HepG2 (cell line): ENCODE results near the gene NEK9. TPM values are rescaled to one million over a fixed set of nuclear protein-coding genes. Genes with fewer than 3 reads are reported as not detected.

Source experiments
- ATRX ChIP-seq: sonication (generic); formaldehyde crosslinking; IDR thresholded peaks from 2 replicates; pipeline ENCODE4 v1.4.0; 2020; ENCODE audit warnings: missing genetic modification reagents, borderline replicate concordance
- GFI1 ChIP-seq: sonication (generic); formaldehyde crosslinking; IDR thresholded peaks from 2 replicates; pipeline ENCODE4 v1.5.0; 2020; ENCODE audit warnings: missing genetic modification reagents, mild to moderate bottlenecking, borderline replicate concordance
- KAT8 ChIP-seq: IDR thresholded peaks from 2 replicates; pipeline ENCODE4 v1.6.1; 2016; ENCODE audit warnings: missing genetic modification reagents, missing compliant biosample characterization
- RBM22 ChIP-seq: fragments of 200-400 bp; formaldehyde crosslinking; optimal IDR thresholded peaks from 2 replicates; pipeline ENCODE3; 2017; ENCODE audit warnings: mild to moderate bottlenecking, low read length, moderate library complexity
- RFX1 ChIP-seq: fragments of 450-650 bp; IDR thresholded peaks from 2 replicates; pipeline ENCODE4 v1.6.1; 2017
- ZNF333 ChIP-seq: sonication (generic); formaldehyde crosslinking; IDR thresholded peaks from 2 replicates; pipeline ENCODE4 v1.4.0; 2020; ENCODE audit warnings: mild to moderate bottlenecking, missing genetic modification reagents, borderline replicate concordance
- ZNF382 ChIP-seq: sonication (generic); formaldehyde crosslinking; IDR thresholded peaks from 2 replicates; pipeline ENCODE4 v1.5.0; 2020; ENCODE audit warnings: missing genetic modification reagents, mild to moderate bottlenecking, borderline replicate concordance
- ZNF619 ChIP-seq: sonication (generic); formaldehyde crosslinking; IDR thresholded peaks from 2 replicates; pipeline ENCODE4 v1.4.0; 2020; ENCODE audit warnings: mild to moderate bottlenecking, missing genetic modification reagents
- ZNF629 ChIP-seq: sonication (generic); formaldehyde crosslinking; conservative IDR thresholded peaks from 2 replicates; pipeline ENCODE4 v1.5.0; 2020; ENCODE audit warnings: missing genetic modification reagents
- ZNF703 ChIP-seq: sonication (generic); formaldehyde crosslinking; IDR thresholded peaks from 2 replicates; pipeline ENCODE4 v1.5.1; 2020; ENCODE audit warnings: missing genetic modification reagents, mild to moderate bottlenecking, moderate library complexity, borderline replicate concordance
- ZNF775 ChIP-seq: sonication (generic); formaldehyde crosslinking; IDR thresholded peaks from 2 replicates; pipeline ENCODE4 v1.4.0; 2020; ENCODE audit warnings: missing genetic modification reagents, mild to moderate bottlenecking, moderate library complexity, borderline replicate concordance
- ZNF776 ChIP-seq: sonication (generic); formaldehyde crosslinking; IDR thresholded peaks from 2 replicates; pipeline ENCODE4 v1.4.0; 2020; ENCODE audit warnings: mild to moderate bottlenecking, missing genetic modification reagents
- ZSCAN29 ChIP-seq: sonication (generic); formaldehyde crosslinking; conservative IDR thresholded peaks from 2 replicates; pipeline ENCODE4 v1.4.0; 2020; ENCODE audit warnings: mild to moderate bottlenecking, missing genetic modification reagents
- ZZZ3 ChIP-seq: sonication (generic); formaldehyde crosslinking; IDR thresholded peaks from 2 replicates; pipeline ENCODE4 v1.4.0; 2020; ENCODE audit warnings: missing genetic modification reagents, mild to moderate bottlenecking, borderline replicate concordance
- polyA plus RNA-seq, 8 experiments: library from polyadenylated mRNA; depleted of rRNA in 3 of 8; stranded (reverse) in 7 of 8; unstranded in 1 of 8; fragments of >200 nt; fragmentation: Illumina TruSeq in 4 of 8; extraction: Trizol in 4 of 8; gene quantifications; 2 replicates each; pipeline versions ENCODE4 v1.2.1 to v1.2.3, GENCODE V29; 2011 to 2016; ENCODE audit warnings: low read depth in 4 of 8, missing spikeins in 1 of 8, mixed read lengths in 1 of 8; ENCODE audit not compliant: insufficient read depth in 1 of 8
- total RNA-seq, 5 experiments: library from RNA; depleted of rRNA; stranded (reverse); fragments of >200 nt; fragmentation: Illumina TruSeq; extraction: Trizol; gene quantifications; 2 replicates each; pipeline ENCODE4 v1.2.3, GENCODE V29; 2016; ENCODE audit warnings: low read depth in 1 of 5
- TF ChIP-seq, protein P1 (sequence below): IDR thresholded peaks from 2 replicates; pipeline ENCODE4 v1.6.1; 2016; ENCODE audit warnings: low read depth, control low read depth
- TF ChIP-seq, protein P2 (sequence below): sonication (generic); formaldehyde crosslinking; IDR thresholded peaks from 2 replicates; pipeline ENCODE4 v1.4.0; 2020; ENCODE audit warnings: missing genetic modification reagents
- TF ChIP-seq, protein P3 (sequence below): sonication (generic); formaldehyde crosslinking; IDR thresholded peaks from 2 replicates; pipeline ENCODE4 v1.4.0; 2020; ENCODE audit warnings: missing genetic modification reagents
- TF ChIP-seq, protein P4 (sequence below): sonication (generic); formaldehyde crosslinking; IDR thresholded peaks from 2 replicates; pipeline ENCODE4 v1.5.1; 2020; ENCODE audit warnings: mild to moderate bottlenecking, missing genetic modification reagents, moderate library complexity

NEK9 gene
- total and polyA plus RNA-seq, 2 of the 13 experiments (the other 11 are each of a cell fraction or from before 2014, with no cell fraction given): 16.5 to 27.3 TPM

DNA sequence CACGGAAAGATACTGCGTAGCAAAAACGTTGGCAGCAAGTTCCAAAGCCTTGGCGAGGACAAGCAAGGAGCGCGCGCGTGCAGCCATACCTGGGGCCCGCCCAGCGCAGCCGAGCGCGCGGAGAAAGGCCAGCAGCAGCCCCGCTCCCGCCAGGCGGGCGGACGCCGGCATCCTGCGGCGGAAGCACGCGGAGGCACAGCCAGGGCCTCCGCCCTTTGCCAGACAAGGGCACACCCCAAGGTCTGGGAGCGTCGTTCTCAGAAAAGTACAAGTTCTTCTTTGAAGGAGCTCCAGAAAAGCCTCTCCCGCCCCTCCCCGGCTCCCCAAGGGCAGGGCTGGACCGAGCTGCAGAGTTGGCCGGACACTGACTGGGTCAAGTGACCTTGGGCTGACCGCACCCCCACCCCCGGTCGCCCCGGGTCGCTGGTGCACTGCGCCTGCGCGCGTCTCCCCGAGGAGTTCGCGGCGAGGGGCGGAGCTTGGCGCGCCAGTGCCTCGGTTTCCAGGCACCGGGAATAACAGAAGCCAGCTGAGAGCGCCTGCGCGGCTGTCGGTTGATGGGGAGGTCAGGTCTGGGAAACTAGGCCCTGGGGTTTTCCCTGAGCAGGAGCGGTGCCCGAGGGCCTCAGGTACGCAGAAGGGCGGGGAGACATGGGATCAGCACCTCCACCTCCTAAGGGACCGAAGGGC is 57.6 kb downstream of the NEK9 start, which contains the start of gene ZC2HC1C (continued):
- TF ChIP-seq, protein P1, sequence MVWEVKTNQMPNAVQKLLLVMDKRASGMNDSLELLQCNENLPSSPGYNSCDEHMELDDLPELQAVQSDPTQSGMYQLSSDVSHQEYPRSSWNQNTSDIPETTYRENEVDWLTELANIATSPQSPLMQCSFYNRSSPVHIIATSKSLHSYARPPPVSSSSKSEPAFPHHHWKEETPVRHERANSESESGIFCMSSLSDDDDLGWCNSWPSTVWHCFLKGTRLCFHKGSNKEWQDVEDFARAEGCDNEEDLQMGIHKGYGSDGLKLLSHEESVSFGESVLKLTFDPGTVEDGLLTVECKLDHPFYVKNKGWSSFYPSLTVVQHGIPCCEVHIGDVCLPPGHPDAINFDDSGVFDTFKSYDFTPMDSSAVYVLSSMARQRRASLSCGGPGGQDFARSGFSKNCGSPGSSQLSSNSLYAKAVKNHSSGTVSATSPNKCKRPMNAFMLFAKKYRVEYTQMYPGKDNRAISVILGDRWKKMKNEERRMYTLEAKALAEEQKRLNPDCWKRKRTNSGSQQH: no peak; the same call in none of the 2 replicates
- TF ChIP-seq ZNF629 (CRISPR knock-in tag) (0 out of 2 replicates have a peak, but pooled peaks have one; percentile 21), ZNF775 (CRISPR knock-in tag) (no peak), ZNF333 (no peak), KAT8 (CRISPR knock-in tag) (peak; percentile 48), GFI1 (0 out of 2 replicates have a peak, but pooled peaks have one; percentile 47), ZSCAN29 (no peak), ATRX (CRISPR knock-in tag) (no peak), RBM22 (peak; percentile 29), ZNF619 (peak; percentile 62; the same call in 1 of the 2 replicates), RFX1 (peak; percentile 75; the same call in 1 of the 2 replicates), ZZZ3 (CRISPR knock-in tag) (no peak), ZNF382 (CRISPR knock-in tag) (no peak), ZNF703 (CRISPR knock-in tag) (no peak), ZNF776 (CRISPR knock-in tag) (peak; percentile 29; the same call in 1 of the 2 replicates)
- TF ChIP-seq, protein P2, sequence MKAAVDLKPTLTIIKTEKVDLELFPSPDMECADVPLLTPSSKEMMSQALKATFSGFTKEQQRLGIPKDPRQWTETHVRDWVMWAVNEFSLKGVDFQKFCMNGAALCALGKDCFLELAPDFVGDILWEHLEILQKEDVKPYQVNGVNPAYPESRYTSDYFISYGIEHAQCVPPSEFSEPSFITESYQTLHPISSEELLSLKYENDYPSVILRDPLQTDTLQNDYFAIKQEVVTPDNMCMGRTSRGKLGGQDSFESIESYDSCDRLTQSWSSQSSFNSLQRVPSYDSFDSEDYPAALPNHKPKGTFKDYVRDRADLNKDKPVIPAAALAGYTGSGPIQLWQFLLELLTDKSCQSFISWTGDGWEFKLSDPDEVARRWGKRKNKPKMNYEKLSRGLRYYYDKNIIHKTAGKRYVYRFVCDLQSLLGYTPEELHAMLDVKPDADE (CRISPR knock-in tag): 0 out of 2 replicates have a peak, but pooled peaks have one; percentile 25
- TF ChIP-seq, protein P3, sequence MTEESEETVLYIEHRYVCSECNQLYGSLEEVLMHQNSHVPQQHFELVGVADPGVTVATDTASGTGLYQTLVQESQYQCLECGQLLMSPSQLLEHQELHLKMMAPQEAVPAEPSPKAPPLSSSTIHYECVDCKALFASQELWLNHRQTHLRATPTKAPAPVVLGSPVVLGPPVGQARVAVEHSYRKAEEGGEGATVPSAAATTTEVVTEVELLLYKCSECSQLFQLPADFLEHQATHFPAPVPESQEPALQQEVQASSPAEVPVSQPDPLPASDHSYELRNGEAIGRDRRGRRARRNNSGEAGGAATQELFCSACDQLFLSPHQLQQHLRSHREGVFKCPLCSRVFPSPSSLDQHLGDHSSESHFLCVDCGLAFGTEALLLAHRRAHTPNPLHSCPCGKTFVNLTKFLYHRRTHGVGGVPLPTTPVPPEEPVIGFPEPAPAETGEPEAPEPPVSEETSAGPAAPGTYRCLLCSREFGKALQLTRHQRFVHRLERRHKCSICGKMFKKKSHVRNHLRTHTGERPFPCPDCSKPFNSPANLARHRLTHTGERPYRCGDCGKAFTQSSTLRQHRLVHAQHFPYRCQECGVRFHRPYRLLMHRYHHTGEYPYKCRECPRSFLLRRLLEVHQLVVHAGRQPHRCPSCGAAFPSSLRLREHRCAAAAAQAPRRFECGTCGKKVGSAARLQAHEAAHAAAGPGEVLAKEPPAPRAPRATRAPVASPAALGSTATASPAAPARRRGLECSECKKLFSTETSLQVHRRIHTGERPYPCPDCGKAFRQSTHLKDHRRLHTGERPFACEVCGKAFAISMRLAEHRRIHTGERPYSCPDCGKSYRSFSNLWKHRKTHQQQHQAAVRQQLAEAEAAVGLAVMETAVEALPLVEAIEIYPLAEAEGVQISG: peak; percentile 62
- TF ChIP-seq, protein P4, sequence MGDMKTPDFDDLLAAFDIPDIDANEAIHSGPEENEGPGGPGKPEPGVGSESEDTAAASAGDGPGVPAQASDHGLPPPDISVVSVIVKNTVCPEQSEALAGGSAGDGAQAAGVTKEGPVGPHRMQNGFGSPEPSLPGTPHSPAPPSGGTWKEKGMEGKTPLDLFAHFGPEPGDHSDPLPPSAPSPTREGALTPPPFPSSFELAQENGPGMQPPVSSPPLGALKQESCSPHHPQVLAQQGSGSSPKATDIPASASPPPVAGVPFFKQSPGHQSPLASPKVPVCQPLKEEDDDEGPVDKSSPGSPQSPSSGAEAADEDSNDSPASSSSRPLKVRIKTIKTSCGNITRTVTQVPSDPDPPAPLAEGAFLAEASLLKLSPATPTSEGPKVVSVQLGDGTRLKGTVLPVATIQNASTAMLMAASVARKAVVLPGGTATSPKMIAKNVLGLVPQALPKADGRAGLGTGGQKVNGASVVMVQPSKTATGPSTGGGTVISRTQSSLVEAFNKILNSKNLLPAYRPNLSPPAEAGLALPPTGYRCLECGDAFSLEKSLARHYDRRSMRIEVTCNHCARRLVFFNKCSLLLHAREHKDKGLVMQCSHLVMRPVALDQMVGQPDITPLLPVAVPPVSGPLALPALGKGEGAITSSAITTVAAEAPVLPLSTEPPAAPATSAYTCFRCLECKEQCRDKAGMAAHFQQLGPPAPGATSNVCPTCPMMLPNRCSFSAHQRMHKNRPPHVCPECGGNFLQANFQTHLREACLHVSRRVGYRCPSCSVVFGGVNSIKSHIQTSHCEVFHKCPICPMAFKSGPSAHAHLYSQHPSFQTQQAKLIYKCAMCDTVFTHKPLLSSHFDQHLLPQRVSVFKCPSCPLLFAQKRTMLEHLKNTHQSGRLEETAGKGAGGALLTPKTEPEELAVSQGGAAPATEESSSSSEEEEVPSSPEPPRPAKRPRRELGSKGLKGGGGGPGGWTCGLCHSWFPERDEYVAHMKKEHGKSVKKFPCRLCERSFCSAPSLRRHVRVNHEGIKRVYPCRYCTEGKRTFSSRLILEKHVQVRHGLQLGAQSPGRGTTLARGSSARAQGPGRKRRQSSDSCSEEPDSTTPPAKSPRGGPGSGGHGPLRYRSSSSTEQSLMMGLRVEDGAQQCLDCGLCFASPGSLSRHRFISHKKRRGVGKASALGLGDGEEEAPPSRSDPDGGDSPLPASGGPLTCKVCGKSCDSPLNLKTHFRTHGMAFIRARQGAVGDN: peak; percentile 95
